ENCODE data around the gene UCP3.

DNA sequence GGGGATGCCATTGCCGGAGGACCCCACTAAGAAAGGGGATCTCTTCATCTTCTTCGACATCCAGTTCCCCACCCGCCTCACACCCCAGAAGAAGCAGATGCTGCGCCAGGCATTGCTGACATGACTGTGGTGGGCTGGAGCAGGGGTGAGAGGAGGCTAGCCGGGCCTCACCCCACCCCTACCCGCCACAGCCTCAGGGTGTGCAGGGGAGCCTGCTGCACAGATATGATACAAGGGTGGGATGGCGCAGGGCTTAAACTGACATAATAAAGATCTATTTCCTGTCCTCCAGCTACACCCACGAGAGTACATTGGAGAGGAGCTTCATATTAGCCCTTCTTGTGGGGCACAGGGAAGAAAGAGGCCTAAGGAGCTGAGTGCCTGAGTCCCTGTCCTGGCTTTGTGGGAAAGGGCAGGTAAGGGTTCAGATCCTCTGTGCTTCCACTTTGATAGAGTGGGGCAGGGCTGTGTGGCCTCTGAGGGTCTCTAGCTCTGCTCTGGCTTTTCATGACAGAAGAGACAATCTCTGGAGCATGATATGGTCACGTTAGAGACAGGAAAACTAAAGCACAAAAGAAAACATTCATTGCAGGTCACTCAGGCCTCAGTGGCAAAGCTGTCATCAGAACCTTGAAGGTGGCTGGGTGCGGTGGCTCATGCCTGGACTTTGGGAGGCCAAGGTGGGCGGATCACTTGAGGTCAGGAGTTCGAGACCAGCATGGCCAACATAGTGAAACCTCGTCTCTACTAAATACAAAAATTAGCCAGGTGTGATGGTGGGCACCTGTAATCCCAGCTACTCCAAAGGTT, 38.7 kb downstream of the UCP3 start:
- TF ChIP-seq, protein P1, sequence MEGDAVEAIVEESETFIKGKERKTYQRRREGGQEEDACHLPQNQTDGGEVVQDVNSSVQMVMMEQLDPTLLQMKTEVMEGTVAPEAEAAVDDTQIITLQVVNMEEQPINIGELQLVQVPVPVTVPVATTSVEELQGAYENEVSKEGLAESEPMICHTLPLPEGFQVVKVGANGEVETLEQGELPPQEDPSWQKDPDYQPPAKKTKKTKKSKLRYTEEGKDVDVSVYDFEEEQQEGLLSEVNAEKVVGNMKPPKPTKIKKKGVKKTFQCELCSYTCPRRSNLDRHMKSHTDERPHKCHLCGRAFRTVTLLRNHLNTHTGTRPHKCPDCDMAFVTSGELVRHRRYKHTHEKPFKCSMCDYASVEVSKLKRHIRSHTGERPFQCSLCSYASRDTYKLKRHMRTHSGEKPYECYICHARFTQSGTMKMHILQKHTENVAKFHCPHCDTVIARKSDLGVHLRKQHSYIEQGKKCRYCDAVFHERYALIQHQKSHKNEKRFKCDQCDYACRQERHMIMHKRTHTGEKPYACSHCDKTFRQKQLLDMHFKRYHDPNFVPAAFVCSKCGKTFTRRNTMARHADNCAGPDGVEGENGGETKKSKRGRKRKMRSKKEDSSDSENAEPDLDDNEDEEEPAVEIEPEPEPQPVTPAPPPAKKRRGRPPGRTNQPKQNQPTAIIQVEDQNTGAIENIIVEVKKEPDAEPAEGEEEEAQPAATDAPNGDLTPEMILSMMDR (IDR thresholded peaks at IDR 0.05 in 2 of 3, conservative IDR thresholded peaks at IDR 0.05 in 1 of 3; ENCODE audit: borderline replicate concordance in 1 of 3, insufficient read depth in 1 of 3, low read depth in 2 of 3, low read length in 2 of 3) = no peak
- no peak for TF ChIP-seq POLR2A (IDR thresholded peaks at IDR 0.05; ENCODE audit: borderline replicate concordance, extremely low read depth, insufficient read depth, insufficient read length)
- no peak for TF ChIP-seq POLR2AphosphoS5 (IDR thresholded peaks at IDR 0.05; ENCODE audit: low read depth, low read length)
- TF ChIP-seq EGR1 (IDR thresholded peaks at IDR 0.05; ENCODE audit: low read depth) = no peak
- no peak for TF ChIP-seq YY1 (IDR thresholded peaks at IDR 0.05; ENCODE audit: extremely low read depth, insufficient replicate concordance, low read depth, low read length)
- TF ChIP-seq EZH2 (IDR thresholded peaks at IDR 0.05) = no peak
- TF ChIP-seq ZNF274 (IDR thresholded peaks at IDR 0.05; ENCODE audit: low read depth, low read length) = no peak
- TF ChIP-seq TCF7L2 (IDR thresholded peaks at IDR 0.05; ENCODE audit: borderline replicate concordance, extremely low read depth, insufficient read depth, insufficient read length) = no peak
- no peak for TF ChIP-seq CEBPB (IDR thresholded peaks at IDR 0.05; ENCODE audit: low read depth)
- TF ChIP-seq SIN3A (IDR thresholded peaks at IDR 0.05; ENCODE audit: low read depth) = no peak
- TF ChIP-seq SP1 (IDR thresholded peaks at IDR 0.05; ENCODE audit: low read depth) = no peak
- TF ChIP-seq ELF1 (IDR thresholded peaks at IDR 0.05; ENCODE audit: borderline replicate concordance, low read depth) = no peak

Measured in HCT116 (cell line).